Omental fat pad (tissue), 4 donors: ENCODE measurements around the gene GNPTG. TPM values are rescaled to one million over a fixed set of nuclear protein-coding genes. Genes with fewer than 3 reads are reported as not detected.
"Not testable (repeated sequence)": the region's sequence is repeated elsewhere in the genome, so short reads cannot be mapped to it uniquely, and the experiment has no call there.

Experiments used
- ATAC-seq: fragments of 150-250 bp; one replicate; pipeline ENCODE4 v1.9.1; 2016; ENCODE audit warnings: mild to moderate bottlenecking, moderate library complexity; ENCODE audit not compliant: low FRiP score
- DNase-seq: peaks from one replicate; pipeline ENCODE4 v3.0.0-alpha.2; 2019; ENCODE audit warnings: low spot score
- CTCF ChIP-seq, 3 donors: fragments of 450-650 bp; IDR thresholded peaks; one replicate each; pipeline ENCODE4 v1.5.1; 2016 to 2017; ENCODE audit warnings: antibody characterized with exemption in 3 of 3, mild to moderate bottlenecking in 3 of 3, moderate library complexity in 2 of 3
- total RNA-seq, 4 donors: library from RNA; depleted of rRNA; stranded (reverse); fragments of >200 nt; gene quantifications; one replicate each; pipeline ENCODE4 v1.1.0, GENCODE V29; 2016

GNPTG gene
- total RNA-seq, 4 donors from 2014 or later = 48.3 to 77.1 (median 65.8) TPM

- no peak for ATAC-seq
- TF ChIP-seq CTCF (IDR thresholded peaks at IDR 0.05) = no peak
- DNase-seq = no peak
Measured at GRCh38 chr16:1325261-1325660, 26.5 kb upstream of the GNPTG start.

GRCh38 chr16:1325673-1326371, 25.9 kb upstream of the GNPTG start:
- TF ChIP-seq CTCF (IDR thresholded peaks at IDR 0.05) = no peak
- ATAC-seq = peak; percentile 13
- no peak for DNase-seq

DNA sequence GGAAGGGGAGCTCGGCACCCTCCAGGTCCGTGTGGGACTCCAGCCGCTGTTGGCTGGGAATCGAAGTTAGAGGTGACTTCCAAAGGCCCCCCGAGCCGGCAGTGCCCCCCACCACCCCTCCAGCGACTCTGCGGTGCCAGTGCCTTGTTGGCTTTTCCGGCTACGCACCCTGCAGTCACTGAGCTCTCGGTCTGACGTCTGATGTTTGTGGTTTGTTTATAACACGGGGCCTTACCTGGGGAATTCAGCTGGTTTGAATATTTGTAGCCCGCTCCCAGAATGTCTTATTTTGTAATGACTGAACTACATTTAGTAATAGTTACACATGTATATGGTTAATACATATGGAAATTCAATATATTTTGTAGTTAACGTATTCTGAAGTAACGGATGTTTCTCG, 25.3 kb upstream of the GNPTG start:
- DNase-seq (no peak), ATAC-seq (no peak)
- no peak for TF ChIP-seq CTCF (IDR thresholded peaks at IDR 0.05)

DNA sequence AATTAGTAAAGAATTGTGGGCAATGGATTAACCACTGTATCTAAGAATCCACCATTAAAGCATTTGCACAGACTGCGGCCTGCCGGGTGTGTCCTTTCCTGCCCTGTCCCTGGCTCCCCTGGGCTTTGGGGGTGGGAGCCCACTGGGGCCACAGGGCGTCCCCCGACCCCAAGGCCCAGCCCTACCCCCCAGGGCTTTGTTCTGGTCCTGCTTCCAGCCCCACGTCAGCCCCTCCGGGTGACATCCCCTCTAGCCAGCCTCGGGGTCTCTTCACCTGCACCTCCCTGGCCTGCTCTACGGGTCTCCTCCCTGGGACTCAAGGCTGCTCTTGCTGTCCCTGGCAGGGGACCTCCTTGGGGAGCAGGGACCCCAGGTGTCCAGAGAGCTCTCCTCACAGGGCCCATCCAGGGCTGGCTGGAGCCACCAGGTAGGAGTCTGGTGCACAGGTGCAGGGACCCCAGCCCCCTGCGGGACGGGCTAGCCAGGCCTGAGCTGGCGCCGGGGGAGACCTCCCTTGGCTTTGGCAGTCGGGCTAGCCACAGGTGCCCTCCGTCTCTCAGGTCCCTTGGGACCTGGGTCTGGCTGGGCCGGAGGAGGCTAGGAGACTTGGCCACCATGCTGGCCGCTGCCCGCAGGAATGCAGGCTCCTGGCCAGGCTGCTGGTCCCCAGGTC, 24.6 kb upstream of the GNPTG start:
- DNase-seq = no peak
- no peak for ATAC-seq
- no peak for TF ChIP-seq CTCF (IDR thresholded peaks at IDR 0.05)

- no peak for TF ChIP-seq CTCF (IDR thresholded peaks at IDR 0.05)
- ATAC-seq = no peak
- DNase-seq = no peak
Measured at GRCh38 chr16:1327619-1327947, 24.1 kb upstream of the GNPTG start.

DNA sequence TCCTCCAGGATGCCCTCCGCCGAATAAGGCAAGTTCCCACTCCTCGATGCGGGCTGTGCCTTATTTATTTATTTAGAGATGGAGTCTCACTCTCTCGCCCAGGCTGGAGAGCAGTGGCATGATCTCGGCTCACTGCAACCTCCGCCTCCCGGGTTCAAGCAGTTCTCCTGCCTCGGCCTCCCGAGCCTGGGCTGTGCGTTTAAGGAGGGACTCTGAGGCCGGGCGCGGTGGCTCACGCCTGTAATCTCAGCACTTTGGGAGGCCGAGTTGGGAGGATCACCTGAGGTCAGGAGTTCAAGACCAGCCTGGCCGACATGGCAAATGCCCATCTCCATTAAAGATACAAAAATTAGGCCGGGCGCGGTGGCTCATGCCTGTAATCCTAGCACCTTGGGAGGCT, 23.6 kb upstream of the GNPTG start:
- not testable (repeated sequence) for DNase-seq, ATAC-seq

DNA sequence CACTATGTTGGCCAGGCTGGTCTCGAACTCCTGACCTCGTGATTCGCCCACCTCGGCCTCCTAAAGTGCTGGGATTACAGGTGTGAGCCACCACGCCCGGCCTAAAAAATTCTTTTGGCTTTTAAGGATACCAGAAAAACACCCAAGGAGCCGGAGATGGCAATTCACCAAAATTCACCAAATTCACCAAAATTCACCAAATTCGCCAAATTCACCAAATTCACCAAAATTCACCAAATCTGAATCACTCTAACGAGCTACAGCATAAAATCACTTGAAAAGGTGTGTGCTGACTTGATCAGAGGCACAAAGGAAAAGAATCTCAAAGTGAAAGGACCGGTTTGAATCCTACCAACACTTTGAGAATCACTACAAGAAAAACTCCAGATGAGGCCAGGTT, 22.8 kb upstream of the GNPTG start:
- ATAC-seq, DNase-seq: not testable (repeated sequence)

DNA sequence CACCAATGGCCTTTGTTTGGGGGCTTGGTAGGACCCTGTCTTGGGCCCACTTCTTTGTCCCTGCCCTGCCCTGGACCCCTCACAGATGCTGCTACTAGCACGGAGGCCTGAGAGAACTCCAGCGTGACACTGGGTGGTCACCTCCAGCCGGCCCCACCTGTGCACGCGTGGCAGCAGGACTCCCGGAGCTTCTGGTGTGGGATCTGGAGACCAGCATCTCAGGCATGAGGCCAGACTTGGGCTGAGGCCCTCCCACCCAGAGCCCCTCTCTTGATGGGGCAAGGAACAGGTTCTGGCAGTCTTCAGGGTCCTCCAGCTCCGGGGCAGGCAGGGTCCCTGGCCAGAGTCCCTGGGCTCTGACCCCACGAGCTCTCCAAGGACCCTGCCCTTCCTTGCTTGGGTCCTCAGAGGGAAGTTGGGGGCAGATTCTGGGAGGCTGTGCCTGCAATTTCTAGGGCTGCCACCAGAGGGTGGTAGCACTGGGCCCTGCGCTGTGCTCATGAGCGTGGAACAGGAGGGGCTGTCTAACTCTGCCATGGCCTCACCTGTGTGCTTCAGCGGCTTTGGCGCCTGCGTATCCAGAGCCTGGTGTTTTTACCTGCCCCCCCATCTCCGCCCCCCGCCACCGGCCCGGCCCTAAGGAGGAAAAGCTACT, 21.3 kb upstream of the GNPTG start:
- ATAC-seq (no peak), DNase-seq (no peak)
- no peak for TF ChIP-seq CTCF (IDR thresholded peaks at IDR 0.05)
